HG02884 (cell line): ENCODE results near the gene WBP2NL.
"Not testable (repeated sequence)": the region's sequence is repeated elsewhere in the genome, so short reads cannot be mapped to it uniquely, and the experiment has no call there.

Experiments
- ATAC-seq: cut with Tn5 transposase; IDR thresholded peaks from one replicate; pipeline ENCODE4 v1.9.1; 2021; ENCODE audit warnings: mild to moderate bottlenecking, moderate library complexity; ENCODE audit not compliant: unreplicated experiment

WBP2NL gene

GRCh38 chr22:42070517-42071422 is 72.2 kb downstream of the WBP2NL start, which contains the start of gene NAGA:
NAGA (minus strand) TSS chr22:42070812; CDS start chr22:42070297, 515 bp downstream.
- ATAC-seq = peak; percentile 87

- ATAC-seq = not testable (repeated sequence)
Observed at GRCh38 chr22:42071508-42071907, 72.9 kb downstream of the WBP2NL start.

GRCh38 chr22:42072606-42073330 is 74.2 kb downstream of the WBP2NL start:
- ATAC-seq = no peak

GRCh38 chr22:42073621-42074041 is 75.0 kb downstream of the WBP2NL start:
- no peak for ATAC-seq

GRCh38 chr22:42074132-42074811 is 75.7 kb downstream of the WBP2NL start, which contains the start of gene PHETA2:
PHETA2 (plus strand) TSS chr22:42074248; CDS start chr22:42077294, 3,046 bp downstream.
- ATAC-seq = no peak

GRCh38 chr22:42074846-42075676 is 76.5 kb downstream of the WBP2NL start:
- ATAC-seq = no peak

GRCh38 chr22:42076764-42077485 is 78.3 kb downstream of the WBP2NL start:
- no peak for ATAC-seq

GRCh38 chr22:42077486-42078125 is 79.0 kb downstream of the WBP2NL start:
- ATAC-seq = no peak
